CD14-positive monocyte (primary cell): Measurements from ENCODE around the gene BRSK2. TPM values are rescaled to one million over a fixed set of nuclear protein-coding genes. Genes with fewer than 3 reads are reported as not detected.

Experiments
- DNase-seq, 3 donors: peaks; one replicate each; pipeline ENCODE4 v3.0.0-alpha.2; 2011 to 2022
- H2AFZ ChIP-seq: 2 replicates; pipeline ENCODE4 v1.6.0; 2012; ENCODE audit warnings: mild to moderate bottlenecking, low read depth, low read length, inconsistent platforms; ENCODE audit not compliant: insufficient read depth, poor library complexity, severe bottlenecking
- H3K27ac ChIP-seq, 2 donors: 1 replicate in 1 of 2; 2 replicates in 1 of 2; pipeline ENCODE4 v1.5.1; 2012 to 2013; ENCODE audit warnings: low read length in 2 of 2, control low read depth in 1 of 2, inconsistent platforms in 1 of 2, low read depth in 1 of 2, mild to moderate bottlenecking in 1 of 2
- H3K27me3 ChIP-seq, 2 donors: one replicate each; pipeline versions ENCODE4 v1.6.0 to v1.6.1; 2011 to 2013; ENCODE audit warnings: low read length in 2 of 2; ENCODE audit not compliant: control insufficient read depth in 2 of 2, insufficient read depth in 2 of 2
- H3K36me3 ChIP-seq, 2 donors: replicated peaks in 1 of 2; 1 replicate in 1 of 2; 2 replicates in 1 of 2; pipeline versions ENCODE4 v1.5.1 to v1.6.1; 2012 to 2013; ENCODE audit warnings: low read length in 2 of 2, control low read depth in 1 of 2, inconsistent platforms in 1 of 2, mild to moderate bottlenecking in 1 of 2; ENCODE audit not compliant: insufficient read depth in 2 of 2, control insufficient read depth in 1 of 2
- H3K4me1 ChIP-seq, 2 donors: 1 replicate in 1 of 2; 2 replicates in 1 of 2; pipeline versions ENCODE4 v1.5.1 to v1.6.1; 2012 to 2013; ENCODE audit warnings: low read length in 2 of 2, control low read depth in 1 of 2, inconsistent platforms in 1 of 2, mild to moderate bottlenecking in 1 of 2, moderate library complexity in 1 of 2; ENCODE audit not compliant: insufficient read depth in 2 of 2, control insufficient read depth in 1 of 2
- H3K4me2 ChIP-seq: replicated peaks from 2 replicates; pipeline ENCODE3; 2012; ENCODE audit warnings: low read length, moderate library complexity, mild to moderate bottlenecking; ENCODE audit not compliant: poor library complexity, severe bottlenecking; ENCODE audit errors: extremely low read depth
- H3K4me3 ChIP-seq, 3 experiments: fragments of 200-600 bp in 1 of 3; sonication (generic) in 1 of 3; replicated peaks in 1 of 3; 1 replicate in 2 of 3; 2 replicates in 1 of 3; pipeline ENCODE4 v1.5.1; 2011 to 2013; ENCODE audit warnings: low read length in 3 of 3, mild to moderate bottlenecking in 3 of 3, control low read depth in 2 of 3, low read depth in 2 of 3, inconsistent platforms in 1 of 3, moderate library complexity in 1 of 3
- H3K79me2 ChIP-seq: 2 replicates; pipeline ENCODE4 v1.6.0; 2012; ENCODE audit warnings: mild to moderate bottlenecking, control low read depth, inconsistent platforms, low read length, moderate library complexity; ENCODE audit not compliant: insufficient read depth
- H3K9ac ChIP-seq: 2 replicates; pipeline ENCODE4 v1.6.0; 2017; ENCODE audit warnings: low read length, mild to moderate bottlenecking; ENCODE audit not compliant: insufficient read depth, poor library complexity, severe bottlenecking
- H3K9me3 ChIP-seq, 2 donors: replicated peaks in 1 of 2; 1 replicate in 1 of 2; 2 replicates in 1 of 2; pipeline versions ENCODE4 v1.5.1 to v1.6.1; 2012 to 2013; ENCODE audit warnings: low read length in 2 of 2, control low read depth in 1 of 2; ENCODE audit not compliant: control insufficient read depth in 1 of 2, insufficient read depth in 1 of 2
- H4K20me1 ChIP-seq: 2 replicates; pipeline ENCODE4 v1.6.0; 2012; ENCODE audit warnings: mild to moderate bottlenecking, low read length, control low read depth, moderate library complexity; ENCODE audit not compliant: insufficient read depth
- H3K27ac Mint-ChIP-seq, 7 donors: one replicate each; pipeline ENCODE4 v1.8.0; 2020; ENCODE audit warnings: mild to moderate bottlenecking in 7 of 7, mixed read lengths in 7 of 7, moderate library complexity in 6 of 7, inconsistent platforms in 2 of 7
- H3K27me3 Mint-ChIP-seq, 3 donors: one replicate each; pipeline ENCODE4 v1.8.0; 2021 to 2022; ENCODE audit warnings: low read depth in 3 of 3, mild to moderate bottlenecking in 3 of 3, mixed read lengths in 3 of 3, moderate library complexity in 3 of 3, inconsistent platforms in 1 of 3
- H3K36me3 Mint-ChIP-seq, 2 donors: one replicate each; pipeline ENCODE4 v1.8.0; 2020; ENCODE audit warnings: mixed read lengths in 2 of 2, inconsistent platforms in 1 of 2, mild to moderate bottlenecking in 1 of 2
- H3K4me1 Mint-ChIP-seq: one replicate; pipeline ENCODE4 v1.8.0; 2020; ENCODE audit warnings: mild to moderate bottlenecking, mixed read lengths
- H3K4me3 Mint-ChIP-seq, 2 donors: one replicate each; pipeline ENCODE4 v1.8.0; 2020; ENCODE audit warnings: mild to moderate bottlenecking in 2 of 2, mixed read lengths in 2 of 2, moderate library complexity in 1 of 2
- H3K9me3 Mint-ChIP-seq, 7 donors: one replicate each; pipeline ENCODE4 v1.8.0; 2020 to 2022; ENCODE audit warnings: mixed read lengths in 7 of 7, mild to moderate bottlenecking in 6 of 7, moderate library complexity in 6 of 7, inconsistent platforms in 2 of 7
- CTCF ChIP-seq: fragments of 200-600 bp; IDR thresholded peaks from one replicate; pipeline ENCODE4 v1.8.0; 2022; ENCODE audit warnings: antibody characterized with exemption, mild to moderate bottlenecking
- whole genome bisulfite sequencing: methylation state at CpG from one replicate; pipeline ENCODE4 v1.1.5; 2013; ENCODE audit warnings: missing lambda C conversion rate; ENCODE audit not compliant: insufficient coverage; 5-methylcytosine and 5-hydroxymethylcytosine counted together
- intact Hi-C, 2 donors: fragments of 100-400 bp; cut with micrococcal nuclease; formaldehyde crosslinking; loops; one replicate each; pipeline versions ENCODE4 v1.15.0 to v1.15.1; 2023
- polyA plus RNA-seq, 3 donors: library from polyadenylated mRNA; depleted of rRNA in 1 of 3; unstranded in 2 of 3; stranded (reverse) in 1 of 3; fragments of 300-500 nt in 2 of 3; fragments of >200 nt in 1 of 3; fragmentation: Illumina TruSeq in 2 of 3; gene quantifications; 1 replicate in 2 of 3; 2 replicates in 1 of 3; pipeline ENCODE4 v1.2.3, GENCODE V29; 2012 to 2021

The BRSK2 gene
- polyA plus RNA-seq, 3 donors = 0.13 TPM; not detected in 2

GRCh38 chr11:1473786-1474185 is 84.1 kb downstream of the BRSK2 start:
- Histone ChIP-seq H3K4me3 (no peak overlapping the region), H3K9ac (no peak overlapping the region), H4K20me1 (peaks cover 18% of the 10 kb centered on the region), H3K27ac (no peak overlapping the region), H3K4me2 (no peak overlapping the region), H3K27me3 (no peaks in the 10 kb centered on the region), H2AFZ (no peak overlapping the region), H3K36me3 (peaks cover 58 to 94% of the 10 kb centered on the region in 2 donors), H3K9me3 (no peaks in the 10 kb centered on the region), H3K79me2 (no peaks in the 10 kb centered on the region), H3K4me1 (peaks cover 8 to 9% of the 10 kb centered on the region in 2 donors)
- Mint-ChIP-seq H3K36me3 (peaks cover 69 to 82% of the 10 kb centered on the region in 2 donors), H3K4me3 (no peak overlapping the region), H3K9me3 (no peaks in the 10 kb centered on the region), H3K4me1 (peaks cover 6% of the 10 kb centered on the region), H3K27ac (no peak overlapping the region), H3K27me3 (no peaks in the 10 kb centered on the region)
- no peak for TF ChIP-seq CTCF
- DNase-seq = no peak
- WGBS = 95% methylated on average over 21 of the region's 22 CpGs
- intact Hi-C loops = no loop called here

- no peak overlapping the region for H3K27ac ChIP-seq
- intact Hi-C loops = no loop called here
- H3K4me1 ChIP-seq = peaks cover 13 to 15% of the 10 kb centered on the region in 2 donors
- Mint-ChIP-seq H3K9me3 (no peaks in the 10 kb centered on the region), H3K27me3 (no peaks in the 10 kb centered on the region), H3K36me3 (peaks cover 76 to 84% of the 10 kb centered on the region in 2 donors), H3K4me3 (no peak overlapping the region), H3K4me1 (peaks cover 12% of the 10 kb centered on the region), H3K27ac (no peak overlapping the region)
- no peak for DNase-seq
- H3K79me2 ChIP-seq = no peaks in the 10 kb centered on the region
- H4K20me1 ChIP-seq = peaks cover 39% of the 10 kb centered on the region
- H3K4me3 ChIP-seq = no peak overlapping the region
- over 99% methylated on average over 9 of the region's 12 CpGs for WGBS
- no peak for TF ChIP-seq CTCF
- H3K4me2 ChIP-seq = no peak overlapping the region
- H3K27me3 ChIP-seq = no peaks in the 10 kb centered on the region
- H2AFZ ChIP-seq = no peak overlapping the region
- no peak overlapping the region for H3K9ac ChIP-seq
- peaks cover 63 to 95% of the 10 kb centered on the region in 2 donors for H3K36me3 ChIP-seq
- no peaks in the 10 kb centered on the region for H3K9me3 ChIP-seq
Measured at GRCh38 chr11:1475841-1476240, 86.1 kb downstream of the BRSK2 start.
